Stimulated activated effector memory CD8-positive, alpha-beta T cell treated with anti-CD3 and anti-CD28 coated beads, Interleukin-12 subunit alpha, Interleukin-12 subunit beta, amount 100 ng/mL, for 72 hours (primary cell): ENCODE measurements around the gene RGS14.
A peak's percentile ranks its signal among the peaks of the same experiment; 100 is the strongest.

Experiments used
- ATAC-seq: fragments of 150-1000 bp; cut with Tn5 transposase; 2 replicates; pipeline ENCODE4 v1.10.0; 2021
- DNase-seq, 2 donors: peaks; one replicate each; pipeline ENCODE4 v3.0.0; 2021 to 2022; ENCODE audit warnings: low spot score in 2 of 2
- H3K27ac Mint-ChIP-seq: one replicate; pipeline ENCODE4 v1.8.0; 2022; ENCODE audit warnings: mild to moderate bottlenecking, mixed read lengths
- H3K36me3 Mint-ChIP-seq: one replicate; pipeline ENCODE4 v1.8.0; 2022; ENCODE audit warnings: mild to moderate bottlenecking, mixed read lengths
- H3K4me1 Mint-ChIP-seq: one replicate; pipeline ENCODE4 v1.8.0; 2022; ENCODE audit warnings: mixed read lengths
- H3K4me3 Mint-ChIP-seq: one replicate; pipeline ENCODE4 v1.8.0; 2022; ENCODE audit warnings: mild to moderate bottlenecking, mixed read lengths
- H3K9me3 Mint-ChIP-seq: one replicate; pipeline ENCODE4 v1.8.0; 2022; ENCODE audit warnings: mixed read lengths

Gene RGS14

DNA sequence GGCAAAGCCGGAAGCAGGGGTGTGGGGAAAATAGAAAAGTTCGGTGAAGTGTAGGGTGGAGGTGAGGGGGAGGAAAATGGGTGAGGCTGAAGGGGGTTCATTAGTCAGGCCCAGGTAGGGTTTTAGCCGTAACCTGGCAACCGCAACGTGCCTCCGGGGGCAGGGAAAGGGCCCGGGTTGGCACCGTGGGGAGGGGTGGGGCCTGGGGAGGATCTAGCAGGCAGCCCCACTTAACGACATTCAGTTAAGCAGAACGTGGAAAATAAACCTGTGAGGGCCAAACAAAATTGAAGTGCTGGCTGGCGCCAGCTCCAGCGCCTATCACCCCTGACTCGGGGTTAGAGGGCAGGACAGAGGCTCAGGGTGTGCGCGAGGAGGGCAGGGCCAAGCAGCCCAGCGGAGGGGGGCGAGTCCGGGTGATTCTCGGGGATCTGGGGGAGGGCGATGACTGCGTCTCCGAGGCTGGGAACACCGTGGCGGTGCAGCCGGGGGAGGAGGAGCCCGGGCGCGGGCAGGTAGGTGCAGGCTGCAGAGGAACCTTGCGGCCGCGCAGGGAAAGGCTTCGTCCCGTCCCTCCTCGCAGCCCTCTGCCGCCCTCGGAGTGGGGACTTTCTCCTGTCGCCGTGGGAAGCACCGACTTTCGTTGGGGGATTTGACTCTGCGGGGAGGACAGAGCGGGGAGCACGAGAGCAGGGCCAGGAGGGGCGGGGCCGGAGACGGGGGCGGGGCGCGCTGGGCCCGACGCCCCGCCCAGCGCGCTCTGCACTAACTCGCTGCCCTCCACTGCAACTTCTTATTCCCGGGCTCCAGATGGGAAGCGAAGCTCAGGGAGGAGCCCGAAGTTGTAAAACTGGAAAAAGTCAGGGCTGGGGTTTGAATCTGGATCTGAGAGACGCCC lies 5.1 kb downstream of the RGS14 start:
- DNase-seq = peak; percentile 42 to 85
- peaks cover 77% of the 10 kb centered on the region for H3K4me1 Mint-ChIP-seq
- peaks cover 61% of the 10 kb centered on the region for H3K36me3 Mint-ChIP-seq

DNA sequence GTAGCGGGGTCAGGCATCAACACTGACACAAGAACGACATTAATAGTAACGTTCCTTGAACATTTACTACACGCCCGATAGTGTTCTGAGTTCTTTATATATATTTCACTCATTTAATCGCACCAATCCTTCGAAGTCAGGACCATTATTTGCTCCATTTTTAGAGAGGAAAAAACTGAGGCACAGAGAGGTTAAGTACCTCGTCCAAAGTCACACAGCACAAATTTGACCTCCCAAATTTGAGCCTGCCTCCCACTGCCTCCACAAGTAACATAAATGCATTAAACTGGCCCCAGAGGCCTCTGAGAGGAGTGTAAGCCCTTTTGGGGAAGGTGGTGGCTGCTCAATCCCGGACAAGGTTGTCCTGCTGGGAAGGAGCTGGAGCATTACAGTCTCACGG lies 5.8 kb downstream of the RGS14 start:
- Mint-ChIP-seq H3K4me3 (peak overlapping the region; percentile 79), H3K4me1 (peaks cover 79% of the 10 kb centered on the region), H3K9me3 (no peaks in the 10 kb centered on the region), H3K36me3 (peaks cover 67% of the 10 kb centered on the region), H3K27ac (no peak overlapping the region)
- ATAC-seq (no peak), DNase-seq (no peak)

More for the DNA sequence above, 5.1 kb downstream of the RGS14 start:
- peak overlapping the region; percentile 75 for H3K27ac Mint-ChIP-seq
- no peaks in the 10 kb centered on the region for H3K9me3 Mint-ChIP-seq
- H3K4me3 Mint-ChIP-seq = peak overlapping the region; percentile 79
- peak; percentile 72 for ATAC-seq

DNA sequence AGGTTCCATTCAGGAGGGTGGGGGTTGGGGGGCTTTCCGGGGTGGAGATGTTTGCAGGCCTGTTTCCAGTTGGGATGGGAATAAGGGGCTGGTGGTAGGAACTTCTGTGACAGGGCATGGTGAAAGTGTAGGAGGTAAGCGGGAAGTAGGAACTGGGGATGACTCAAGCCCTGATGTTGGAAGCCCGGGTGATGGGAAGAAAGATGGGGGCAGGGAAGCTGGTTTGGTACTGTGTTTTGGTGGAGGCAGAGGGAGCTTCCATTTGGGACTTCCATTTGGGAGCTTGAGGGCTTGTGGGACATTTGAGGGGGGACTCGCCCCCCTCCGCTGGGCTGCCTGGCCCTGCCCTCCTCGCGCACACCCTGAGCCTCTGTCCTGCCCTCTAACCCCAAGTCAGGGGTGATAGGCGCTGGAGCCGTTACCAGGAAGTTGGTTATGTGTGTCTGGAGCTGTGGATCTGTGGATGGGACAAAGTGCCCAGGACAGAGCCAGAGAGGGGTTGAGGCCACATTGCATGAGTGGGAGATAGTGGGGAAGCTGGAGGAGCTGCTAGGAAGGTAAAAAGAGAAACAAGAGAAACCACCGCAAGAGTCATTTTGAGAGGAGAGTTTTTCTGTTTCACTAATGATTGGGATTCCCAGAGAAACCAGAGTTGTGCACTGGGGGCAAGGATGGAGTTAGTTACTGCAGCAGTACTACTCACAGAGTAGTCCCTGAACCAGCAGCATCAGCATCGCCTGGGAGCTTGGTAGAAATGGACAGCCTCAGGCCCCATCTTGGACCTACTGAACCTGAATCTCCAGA lies 6.6 kb downstream of the RGS14 start:
- peaks cover 75% of the 10 kb centered on the region for H3K36me3 Mint-ChIP-seq
- peak overlapping the region; percentile 79 for H3K4me3 Mint-ChIP-seq

DNA sequence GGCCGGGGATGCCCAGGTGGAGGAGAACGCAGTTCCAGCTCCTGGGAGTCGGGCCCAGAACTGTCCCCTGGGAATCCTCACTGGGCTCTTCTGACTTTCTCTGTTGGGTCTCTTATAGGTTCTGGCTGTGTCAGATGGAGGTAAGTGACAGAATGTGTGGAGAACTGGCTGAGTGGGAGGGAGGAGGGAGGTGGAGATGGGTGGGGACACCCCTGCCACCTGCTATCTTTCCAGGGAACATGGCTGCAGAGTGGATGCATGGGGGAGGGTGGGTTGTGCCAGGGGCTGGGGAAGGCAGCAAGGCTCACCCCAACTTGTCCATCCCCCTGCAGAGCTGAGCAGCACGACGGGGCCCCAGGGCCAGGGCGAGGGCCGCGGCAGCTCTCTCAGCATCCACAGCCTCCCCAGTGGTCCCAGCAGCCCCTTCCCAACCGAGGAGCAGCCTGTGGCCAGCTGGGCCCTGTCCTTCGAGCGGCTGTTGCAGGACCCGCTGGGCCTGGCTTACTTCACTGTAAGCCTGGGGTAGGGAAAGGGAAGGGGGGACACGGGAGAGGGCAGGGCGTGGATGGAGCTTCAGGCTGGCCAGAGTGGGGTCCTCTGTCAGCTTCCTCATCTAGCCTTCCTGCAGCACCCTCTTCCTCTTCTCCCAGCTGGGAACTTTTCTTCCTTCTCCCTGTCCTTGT lies 8.3 kb downstream of the RGS14 start:
- H3K36me3 Mint-ChIP-seq = peaks cover 76% of the 10 kb centered on the region
- H3K4me1 Mint-ChIP-seq = peaks cover 66% of the 10 kb centered on the region
- H3K27ac Mint-ChIP-seq = peak overlapping the region; percentile 68
- DNase-seq = no peak
- no peak overlapping the region for H3K4me3 Mint-ChIP-seq
- ATAC-seq = no peak
- no peaks in the 10 kb centered on the region for H3K9me3 Mint-ChIP-seq

More for the DNA sequence above, 6.6 kb downstream of the RGS14 start:
- Mint-ChIP-seq H3K4me1 (peaks cover 79% of the 10 kb centered on the region), H3K9me3 (no peaks in the 10 kb centered on the region), H3K27ac (peak overlapping the region; percentile 86)
- DNase-seq = peak; percentile 19 to 74
- peak; percentile 78 for ATAC-seq

- Mint-ChIP-seq H3K27ac (peak overlapping the region; percentile 68), H3K36me3 (peaks cover 81% of the 10 kb centered on the region), H3K4me1 (peaks cover 66% of the 10 kb centered on the region), H3K9me3 (no peaks in the 10 kb centered on the region), H3K4me3 (no peak overlapping the region)
- DNase-seq = no peak
- ATAC-seq = no peak
Observed at GRCh38 chr5:177366528-177367322, 9.0 kb downstream of the RGS14 start.

- Mint-ChIP-seq H3K4me3 (no peak overlapping the region), H3K4me1 (peaks cover 66% of the 10 kb centered on the region), H3K27ac (no peak overlapping the region), H3K9me3 (no peaks in the 10 kb centered on the region), H3K36me3 (peaks cover 81% of the 10 kb centered on the region)
- DNase-seq (no peak), ATAC-seq (no peak)
Observed at GRCh38 chr5:177367323-177367848, 9.7 kb downstream of the RGS14 start.

DNA sequence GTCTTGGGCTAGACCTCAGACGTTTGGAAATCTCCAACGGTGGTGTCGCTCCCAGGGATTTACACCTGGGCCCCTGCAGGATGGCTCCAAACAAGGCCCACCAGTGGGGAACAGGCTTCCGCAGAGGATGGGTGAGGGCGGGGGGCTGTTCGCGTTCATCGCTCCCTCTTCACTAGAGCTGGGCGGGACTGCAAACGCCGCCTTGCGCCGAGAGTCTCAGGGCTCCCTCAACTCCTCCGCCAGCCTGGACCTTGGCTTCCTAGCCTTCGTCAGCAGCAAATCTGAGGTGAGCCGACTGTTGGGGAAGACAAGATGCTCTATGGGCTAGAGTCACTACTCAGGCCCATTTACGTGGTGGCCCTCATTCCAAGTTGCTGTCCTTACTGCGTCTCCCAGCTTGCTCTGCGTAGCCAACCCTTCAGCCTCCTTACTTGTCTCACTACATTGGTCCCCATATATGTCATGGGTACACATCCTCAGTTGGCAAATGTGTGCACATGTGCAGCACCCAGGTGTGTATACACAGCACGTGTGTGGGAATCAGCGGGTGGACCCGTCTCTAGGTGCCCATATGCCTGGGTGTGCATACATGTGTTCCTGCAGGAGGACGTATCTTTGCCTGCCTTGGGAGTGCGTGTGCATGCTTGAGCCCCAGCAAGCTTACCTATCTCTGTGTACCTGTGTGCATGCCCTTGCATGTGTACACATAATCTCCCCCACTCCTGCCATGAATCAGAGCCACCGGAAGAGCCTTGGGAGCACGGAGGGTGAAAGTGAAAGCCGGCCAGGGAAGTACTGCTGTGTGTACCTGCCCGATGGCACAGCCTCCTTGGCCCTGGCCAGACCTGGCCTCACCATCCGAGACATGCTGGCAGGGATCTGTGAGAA lies 10.5 kb downstream of the RGS14 start:
- ATAC-seq = no peak
- no peak for DNase-seq
- Mint-ChIP-seq H3K36me3 (peaks cover 87% of the 10 kb centered on the region), H3K4me1 (peaks cover 67% of the 10 kb centered on the region), H3K27ac (peak overlapping the region; percentile 81), H3K9me3 (no peaks in the 10 kb centered on the region), H3K4me3 (no peak overlapping the region)

DNA sequence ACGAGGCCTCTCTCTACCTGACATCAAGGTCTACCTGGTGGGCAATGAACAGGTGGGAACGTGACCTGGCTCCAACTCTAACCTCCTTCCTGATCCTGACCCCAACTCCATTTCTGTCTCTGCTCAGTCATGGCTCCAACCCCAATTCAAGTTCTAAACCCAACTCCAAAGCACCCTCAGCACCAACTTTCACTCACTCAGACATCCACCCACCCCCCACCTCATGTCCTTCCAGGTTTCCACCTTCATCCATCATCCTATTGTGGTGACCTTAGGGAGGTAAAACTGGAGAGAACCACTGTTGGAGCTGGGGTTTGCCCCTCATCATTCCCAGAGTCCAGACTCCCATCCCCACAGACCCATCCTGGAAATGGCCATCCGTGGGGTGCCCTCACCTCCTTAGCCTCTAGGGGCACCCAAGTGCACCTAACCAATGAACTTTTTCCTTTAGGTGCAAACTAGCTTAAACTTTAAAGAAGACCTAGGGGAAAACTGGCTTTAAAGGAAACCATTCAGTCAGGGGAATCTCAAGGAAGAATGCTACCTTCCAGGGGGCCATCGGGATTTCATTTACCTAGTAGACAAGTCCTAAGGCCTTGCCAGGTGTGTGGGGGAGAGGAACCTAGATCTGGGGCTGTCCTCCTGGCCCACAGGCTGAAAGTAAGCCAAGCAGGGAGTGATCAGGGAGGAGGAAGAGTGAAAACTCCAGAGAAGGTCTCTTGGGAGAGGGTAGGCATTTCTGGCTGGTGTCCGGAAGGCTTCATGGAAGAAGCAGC lies 11.3 kb downstream of the RGS14 start:
- DNase-seq (no peak), ATAC-seq (no peak)
- Mint-ChIP-seq H3K36me3 (peaks cover 84% of the 10 kb centered on the region), H3K27ac (peak overlapping the region; percentile 81), H3K4me3 (no peak overlapping the region), H3K4me1 (peaks cover 69% of the 10 kb centered on the region), H3K9me3 (no peaks in the 10 kb centered on the region)

GRCh38 chr5:177369645-177370440 lies 12.1 kb downstream of the RGS14 start:
- Mint-ChIP-seq H3K4me1 (peaks cover 65% of the 10 kb centered on the region), H3K4me3 (no peak overlapping the region)

GRCh38 chr5:177370488-177371119 lies 12.9 kb downstream of the RGS14 start:
- H3K4me3 Mint-ChIP-seq = peak overlapping the region; percentile 64
- peak; percentile 41 to 68 for DNase-seq
- H3K9me3 Mint-ChIP-seq = no peaks in the 10 kb centered on the region
- H3K36me3 Mint-ChIP-seq = peaks cover 73% of the 10 kb centered on the region
- ATAC-seq = peak; percentile 80
- no peak overlapping the region for H3K27ac Mint-ChIP-seq
- peaks cover 62% of the 10 kb centered on the region for H3K4me1 Mint-ChIP-seq

More at GRCh38 chr5:177369645-177370440, 12.1 kb downstream of the RGS14 start:
- peaks cover 78% of the 10 kb centered on the region for H3K36me3 Mint-ChIP-seq
- DNase-seq = no peak
- H3K9me3 Mint-ChIP-seq = no peaks in the 10 kb centered on the region
- ATAC-seq = no peak
- H3K27ac Mint-ChIP-seq = peak overlapping the region; percentile 81

- H3K27ac Mint-ChIP-seq = peak overlapping the region; percentile 72
- peaks cover 66% of the 10 kb centered on the region for H3K36me3 Mint-ChIP-seq
- H3K4me3 Mint-ChIP-seq = peak overlapping the region; percentile 64
- H3K9me3 Mint-ChIP-seq = no peaks in the 10 kb centered on the region
- DNase-seq (no peak), ATAC-seq (no peak)
- H3K4me1 Mint-ChIP-seq = peaks cover 54% of the 10 kb centered on the region
Observed at GRCh38 chr5:177371120-177372033, 13.7 kb downstream of the RGS14 start.
